Neuronal stem cell (in vitro differentiated cells): Measurements from ENCODE around the gene TMOD1.

Experiments
- DNase-seq: peaks from one replicate; pipeline ENCODE4 v3.0.0-alpha.2; 2013; ENCODE audit warnings: low spot score
- H2AFZ ChIP-seq: one replicate; pipeline ENCODE4 v1.6.1; 2013; ENCODE audit warnings: mild to moderate bottlenecking, low read length, inconsistent platforms
- H2AK5ac ChIP-seq: 2 replicates; pipeline ENCODE4 v1.6.1; 2013; ENCODE audit warnings: low read depth, mild to moderate bottlenecking, inconsistent platforms, low read length, moderate library complexity, mixed read lengths
- H2BK120ac ChIP-seq: 2 replicates; pipeline ENCODE4 v1.6.1; 2013; ENCODE audit warnings: low read depth, mild to moderate bottlenecking, inconsistent platforms, low read length, moderate library complexity, mixed read lengths
- H2BK12ac ChIP-seq: one replicate; pipeline ENCODE4 v1.6.1; 2013; ENCODE audit warnings: low read length, inconsistent platforms
- H2BK15ac ChIP-seq: 2 replicates; pipeline ENCODE4 v1.6.1; 2013; ENCODE audit warnings: mild to moderate bottlenecking, low read length, inconsistent platforms, mixed read lengths
- H2BK5ac ChIP-seq: one replicate; pipeline ENCODE4 v1.6.1; 2013; ENCODE audit warnings: inconsistent platforms, mild to moderate bottlenecking, low read length, moderate library complexity
- H3K14ac ChIP-seq: one replicate; pipeline ENCODE4 v1.6.1; 2013; ENCODE audit warnings: low read length, inconsistent platforms
- H3K18ac ChIP-seq: 2 replicates; pipeline ENCODE4 v1.6.1; 2013; ENCODE audit warnings: low read length, inconsistent platforms
- H3K23ac ChIP-seq: 2 replicates; pipeline ENCODE4 v1.6.1; 2013; ENCODE audit warnings: low read depth, mild to moderate bottlenecking, mixed read lengths, low read length, inconsistent platforms; ENCODE audit not compliant: poor library complexity
- H3K27ac ChIP-seq: replicated peaks from 3 replicates; pipeline ENCODE4 v1.5.1; 2013; ENCODE audit warnings: low read length, inconsistent platforms
- H3K27me3 ChIP-seq, 3 experiments: 2 replicates each; pipeline ENCODE4 v1.6.1; 2013; ENCODE audit warnings: low read length in 3 of 3, mild to moderate bottlenecking in 2 of 3, inconsistent platforms in 1 of 3, low read depth in 1 of 3, mixed read lengths in 1 of 3, moderate library complexity in 1 of 3; ENCODE audit not compliant: control insufficient read depth in 3 of 3, insufficient read depth in 3 of 3
- H3K36me3 ChIP-seq, 2 donors: replicated peaks in 1 of 2; 2 replicates each; pipeline ENCODE4 v1.6.1; 2013; ENCODE audit warnings: low read length in 2 of 2; ENCODE audit not compliant: control insufficient read depth in 2 of 2, insufficient read depth in 2 of 2
- H3K4ac ChIP-seq: 2 replicates; pipeline ENCODE4 v1.6.1; 2013; ENCODE audit warnings: inconsistent platforms, mild to moderate bottlenecking, low read length, moderate library complexity
- H3K4me1 ChIP-seq, 2 donors: 1 replicate in 1 of 2; 2 replicates in 1 of 2; pipeline ENCODE4 v1.6.1; 2013; ENCODE audit warnings: low read length in 2 of 2, low read depth in 1 of 2; ENCODE audit not compliant: control insufficient read depth in 2 of 2, insufficient read depth in 1 of 2
- H3K4me2 ChIP-seq: one replicate; pipeline ENCODE4 v1.6.1; 2013; ENCODE audit warnings: mild to moderate bottlenecking, low read length, inconsistent platforms; ENCODE audit not compliant: insufficient read depth, poor library complexity, severe bottlenecking
- H3K4me3 ChIP-seq, 2 donors: 2 replicates each; pipeline ENCODE4 v1.5.1; 2013; ENCODE audit warnings: low read length in 2 of 2, mild to moderate bottlenecking in 2 of 2, inconsistent platforms in 1 of 2, moderate library complexity in 1 of 2
- H3K79me1 ChIP-seq: one replicate; pipeline ENCODE4 v1.6.1; 2013; ENCODE audit warnings: low read depth, mild to moderate bottlenecking, inconsistent platforms, low read length, moderate library complexity
- H3K9ac ChIP-seq: one replicate; pipeline ENCODE4 v1.6.1; 2013; ENCODE audit warnings: mild to moderate bottlenecking, low read depth, low read length, inconsistent platforms; ENCODE audit not compliant: poor library complexity
- H3K9me3 ChIP-seq, 2 donors: replicated peaks in 1 of 2; 2 replicates each; pipeline versions ENCODE3 to v1.6.1; 2013; ENCODE audit warnings: low read length in 2 of 2, mild to moderate bottlenecking in 2 of 2, inconsistent platforms in 1 of 2, low read depth in 1 of 2, mixed read lengths in 1 of 2, moderate library complexity in 1 of 2; ENCODE audit not compliant: control insufficient read depth in 2 of 2, insufficient read depth in 1 of 2
- H4K8ac ChIP-seq: one replicate; pipeline ENCODE4 v1.6.1; 2013; ENCODE audit warnings: low read depth, mild to moderate bottlenecking, inconsistent platforms, low read length, moderate library complexity
- H4K91ac ChIP-seq: one replicate; pipeline ENCODE4 v1.6.1; 2013; ENCODE audit warnings: low read length, low read depth, mild to moderate bottlenecking, inconsistent platforms; ENCODE audit not compliant: poor library complexity
- whole genome bisulfite sequencing, 2 donors: extraction: QIAGEN DNeasy Blood & Tissue Kit; methylation state at CpG; one replicate each; pipeline ENCODE4 v1.1.7; 2013; ENCODE audit warnings: missing lambda C conversion rate in 2 of 2, mixed read lengths in 1 of 2; ENCODE audit not compliant: insufficient read length in 2 of 2, insufficient replicate concordance in 1 of 2; ENCODE audit errors: extremely low coverage in 2 of 2; 5-methylcytosine and 5-hydroxymethylcytosine counted together

The TMOD1 gene

DNA sequence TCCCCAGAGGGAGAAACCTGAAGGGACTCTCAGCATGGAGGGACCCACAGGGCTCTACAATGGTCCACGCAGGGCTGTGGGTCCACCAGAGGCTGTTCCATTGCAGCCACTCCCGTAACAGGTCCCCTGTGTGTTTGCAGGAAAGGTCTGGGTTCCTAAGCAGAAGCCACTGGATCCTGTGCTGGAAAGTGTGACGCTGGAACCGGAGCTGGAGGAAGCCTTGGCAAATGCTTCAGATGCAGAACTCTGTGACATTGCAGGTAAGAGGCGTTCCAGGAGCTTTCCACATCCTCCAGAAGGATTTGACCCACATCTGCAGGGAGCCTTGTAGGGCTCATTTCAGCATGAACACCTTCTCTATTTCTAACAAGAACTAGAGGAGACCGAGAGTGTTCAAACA, 51.7 kb downstream of the TMOD1 start:
- no peaks in the 10 kb centered on the region for H3K36me3 ChIP-seq
- no peak overlapping the region for H2AFZ ChIP-seq
- WGBS, 2 donors, result no CpG with 5 or more reads among the region's 6 CpGs
- H4K91ac ChIP-seq, result no peak overlapping the region
- H2BK12ac ChIP-seq, result no peak overlapping the region
- H2AK5ac ChIP-seq, result no peak overlapping the region
- H3K23ac ChIP-seq, result no peak overlapping the region
- H3K4me2 ChIP-seq, result no peak overlapping the region
- H3K4me3 ChIP-seq, result no peak overlapping the region
- H3K9me3 ChIP-seq, result no peaks in the 10 kb centered on the region
- H3K18ac ChIP-seq, result peak overlapping the region; percentile 67
- peaks cover 0 to 38% (median 0%) of the 10 kb centered on the region in 3 experiments for H3K27me3 ChIP-seq
- no peak overlapping the region for H4K8ac ChIP-seq
- no peak overlapping the region for H3K9ac ChIP-seq
- no peak overlapping the region for H3K14ac ChIP-seq
- DNase-seq, result no peak
- H2BK5ac ChIP-seq, result no peak overlapping the region
- H3K79me1 ChIP-seq, result no peaks in the 10 kb centered on the region
- H2BK120ac ChIP-seq, result no peak overlapping the region
- no peak overlapping the region for H3K27ac ChIP-seq
- H2BK15ac ChIP-seq, result no peak overlapping the region
- no peak overlapping the region for H3K4ac ChIP-seq
- peaks cover 0 to 3% of the 10 kb centered on the region in 2 donors for H3K4me1 ChIP-seq

GRCh38 chr9:97553841-97554240, 52.4 kb downstream of the TMOD1 start:
- no peak overlapping the region for H3K27ac ChIP-seq
- no peak overlapping the region for H3K18ac ChIP-seq
- no peak overlapping the region for H2AK5ac ChIP-seq
- H4K8ac ChIP-seq, result no peak overlapping the region
- no peak overlapping the region for H2BK120ac ChIP-seq
- H3K14ac ChIP-seq, result no peak overlapping the region
- no peak overlapping the region for H2BK15ac ChIP-seq
- no peak overlapping the region for H3K4me3 ChIP-seq
- no peaks in the 10 kb centered on the region for H3K79me1 ChIP-seq
- no peak overlapping the region for H3K9ac ChIP-seq
- H3K9me3 ChIP-seq, result no peaks in the 10 kb centered on the region
- peaks cover 0 to 3% of the 10 kb centered on the region in 2 donors for H3K4me1 ChIP-seq
- DNase-seq, result no peak
- H3K36me3 ChIP-seq, result no peaks in the 10 kb centered on the region
- no peak overlapping the region for H2AFZ ChIP-seq
- H4K91ac ChIP-seq, result no peak overlapping the region
- no peak overlapping the region for H2BK5ac ChIP-seq
- H2BK12ac ChIP-seq, result no peak overlapping the region
- H3K4ac ChIP-seq, result no peak overlapping the region
- no peak overlapping the region for H3K4me2 ChIP-seq
- no CpG with 5 or more reads among the region's 5 CpGs for WGBS, 2 donors
- H3K23ac ChIP-seq, result no peak overlapping the region
- H3K27me3 ChIP-seq, result peaks cover 0 to 38% (median 0%) of the 10 kb centered on the region in 3 experiments

DNA sequence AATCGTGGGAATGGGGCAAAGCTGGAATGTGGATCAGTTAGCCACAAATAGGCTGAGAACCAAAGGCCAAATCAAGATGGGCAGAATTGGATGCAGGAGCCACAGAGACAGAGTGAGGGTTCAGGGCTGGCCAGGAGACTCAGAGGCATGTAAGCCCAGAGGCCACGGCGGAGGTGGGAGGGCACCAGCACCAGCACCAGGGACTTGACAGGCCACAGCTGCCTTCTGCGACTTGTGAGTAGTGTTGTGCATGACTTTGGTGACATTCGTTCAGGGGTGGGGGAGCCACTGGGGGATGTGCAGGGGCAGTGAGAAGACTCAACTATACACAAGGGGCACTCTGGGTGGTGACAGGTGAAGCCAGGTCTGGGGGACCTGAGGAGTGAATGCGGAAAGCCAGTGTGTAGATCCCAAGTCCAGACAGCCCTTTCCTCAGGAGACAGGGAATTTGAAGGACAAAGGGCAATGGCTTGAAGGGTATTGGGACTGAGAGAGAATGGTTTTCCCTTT, 53.2 kb downstream of the TMOD1 start:
- Histone ChIP-seq H4K8ac (no peak overlapping the region), H4K91ac (no peak overlapping the region), H3K27ac (no peak overlapping the region), H3K36me3 (no peaks in the 10 kb centered on the region), H2BK120ac (no peak overlapping the region), H3K9me3 (no peaks in the 10 kb centered on the region), H3K9ac (no peak overlapping the region), H3K4me3 (peak overlapping the region in 1 of 2 donors; percentile 24), H2BK12ac (no peak overlapping the region), H2BK15ac (peak overlapping the region; percentile 42), H2AFZ (no peak overlapping the region), H3K4me2 (no peak overlapping the region), H3K4ac (no peak overlapping the region), H3K23ac (no peak overlapping the region), H2AK5ac (no peak overlapping the region), H3K14ac (no peak overlapping the region), H2BK5ac (no peak overlapping the region), H3K79me1 (no peaks in the 10 kb centered on the region), H3K18ac (no peak overlapping the region), H3K4me1 (peaks cover 0 to 3% of the 10 kb centered on the region in 2 donors), H3K27me3 (peaks cover 0 to 38% (median 0%) of the 10 kb centered on the region in 3 experiments)
- WGBS, 2 donors, result no CpG with 5 or more reads among the region's 6 CpGs
- DNase-seq, result no peak

DNA sequence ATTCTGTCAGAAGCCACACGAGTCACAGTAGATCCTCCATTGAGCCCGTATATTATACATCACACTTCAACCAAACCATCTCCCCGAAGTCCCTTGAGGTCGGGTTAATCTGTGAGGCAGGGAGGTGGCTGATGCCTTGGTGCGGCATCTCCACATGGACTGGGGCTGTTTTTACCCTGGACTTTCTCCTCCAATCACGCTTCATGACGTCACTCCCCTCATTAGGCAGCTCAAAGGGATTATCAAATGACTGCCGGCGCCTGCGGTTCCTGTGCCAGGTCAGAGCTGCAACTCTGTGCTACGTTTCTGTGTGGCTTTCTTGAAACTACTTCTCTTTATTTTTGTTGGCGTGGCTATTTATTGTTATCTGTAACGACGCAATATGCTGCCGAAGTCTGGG, 53.7 kb downstream of the TMOD1 start:
- no peaks in the 10 kb centered on the region for H3K9me3 ChIP-seq
- H3K4me1 ChIP-seq, result peaks cover 0 to 3% of the 10 kb centered on the region in 2 donors
- no CpG with 5 or more reads among the region's 15 CpGs for WGBS, 2 donors
- no peaks in the 10 kb centered on the region for H3K36me3 ChIP-seq
- H2BK12ac ChIP-seq, result no peak overlapping the region
- H3K79me1 ChIP-seq, result no peaks in the 10 kb centered on the region
- H2AFZ ChIP-seq, result no peak overlapping the region
- peaks cover 0 to 38% (median 0%) of the 10 kb centered on the region in 3 experiments for H3K27me3 ChIP-seq
- no peak overlapping the region for H2BK5ac ChIP-seq
- H2BK15ac ChIP-seq, result no peak overlapping the region
- no peak overlapping the region for H3K4me2 ChIP-seq
- DNase-seq, result no peak
- H3K18ac ChIP-seq, result no peak overlapping the region
- no peak overlapping the region for H3K27ac ChIP-seq
- no peak overlapping the region for H4K91ac ChIP-seq
- no peak overlapping the region for H3K23ac ChIP-seq
- H2AK5ac ChIP-seq, result no peak overlapping the region
- H3K4me3 ChIP-seq, result no peak overlapping the region
- no peak overlapping the region for H3K4ac ChIP-seq
- no peak overlapping the region for H3K14ac ChIP-seq
- no peak overlapping the region for H4K8ac ChIP-seq
- H2BK120ac ChIP-seq, result no peak overlapping the region
- no peak overlapping the region for H3K9ac ChIP-seq
